T-helper 1 cell treated with Interleukin-12 subunit alpha and Interleukin-12 subunit beta and Interleukin-4 antibody, amounts not matched to agents 30 ng/mL and 1 ng/mL, for 36 hours (primary cell): ENCODE data around the gene MRPS14. TPM values are rescaled to one million over a fixed set of nuclear protein-coding genes. Genes with fewer than 3 reads are reported as not detected.

Experiments
- intact Hi-C: fragments of 100-400 bp; cut with micrococcal nuclease; formaldehyde crosslinking; loops from one replicate; pipeline ENCODE4 v1.15.1; 2024
- total RNA-seq: library from RNA; stranded (reverse); gene quantifications from 2 replicates; pipeline ENCODE4 v1.2.3, GENCODE V29; 2022

Gene MRPS14
- total RNA-seq, 1 donor from 2014 or later, result 30.7 TPM

DNA sequence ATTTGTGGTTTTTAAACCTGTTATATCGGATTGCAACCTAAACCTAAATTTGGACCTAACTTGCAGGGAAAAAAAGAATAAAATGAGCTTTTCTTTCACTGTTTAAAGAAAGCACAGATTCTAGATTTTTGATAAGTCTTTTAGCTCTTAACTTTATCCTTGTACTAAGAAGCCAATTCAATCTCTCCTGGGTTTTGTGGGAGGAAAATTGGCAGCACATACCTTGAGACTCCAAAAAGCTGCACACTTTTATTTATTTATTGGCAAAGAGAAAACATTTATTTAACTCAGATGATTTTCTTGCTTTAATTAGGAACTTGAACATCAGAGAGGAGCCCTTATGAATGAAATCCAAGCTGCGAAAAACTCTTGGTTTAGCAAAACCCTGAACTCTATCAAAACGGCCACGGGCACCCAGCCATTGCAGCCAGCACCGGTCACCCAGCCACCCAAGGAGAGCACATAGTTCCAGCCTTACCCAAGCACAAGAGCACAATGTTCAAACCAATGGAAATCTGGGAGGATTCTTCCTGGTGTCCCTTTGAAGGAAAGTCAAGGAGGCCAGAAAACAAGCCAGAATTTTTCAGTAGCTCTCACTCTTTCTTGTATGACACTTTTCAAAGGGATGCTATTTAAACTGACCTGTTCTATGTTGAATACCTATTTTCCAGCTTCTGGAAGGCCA, 33.5 kb downstream of the MRPS14 start:
- intact Hi-C loops, result loop anchor here (1.0 to 2.0 kb wide), 5 partner anchors 9 to 219 kb away; no protein-coding TSS in a partner anchor

GRCh38 chr1:174988986-174989385, 34.2 kb downstream of the MRPS14 start:
- intact Hi-C loops, result no loop called here

DNA sequence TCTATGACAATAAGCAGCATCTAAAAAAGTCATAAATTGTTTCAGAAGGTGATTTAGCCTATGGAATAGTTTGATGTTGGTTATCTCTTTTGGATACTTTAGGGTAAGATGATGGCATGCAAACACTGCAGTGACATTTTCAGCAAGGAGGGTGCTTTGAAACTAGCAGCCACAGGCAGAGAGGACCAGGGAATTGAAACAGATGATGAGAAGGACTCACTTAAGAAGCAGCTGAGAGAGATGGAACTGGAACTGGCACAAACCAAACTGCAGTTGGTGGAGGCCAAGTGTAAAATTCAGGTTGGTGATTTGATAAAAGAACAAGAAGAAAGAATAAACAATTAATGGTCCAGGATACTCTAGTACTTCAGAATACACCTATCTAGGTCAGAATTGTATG, 34.7 kb downstream of the MRPS14 start:
- intact Hi-C loops, result no loop called here

- intact Hi-C loops, result loop anchor here (5.0 kb wide), 1 partner anchor 142 kb away; no protein-coding TSS in a partner anchor
These were observed 38.3 kb downstream of the MRPS14 start for GRCh38 chr1:174984952-174985351.

DNA sequence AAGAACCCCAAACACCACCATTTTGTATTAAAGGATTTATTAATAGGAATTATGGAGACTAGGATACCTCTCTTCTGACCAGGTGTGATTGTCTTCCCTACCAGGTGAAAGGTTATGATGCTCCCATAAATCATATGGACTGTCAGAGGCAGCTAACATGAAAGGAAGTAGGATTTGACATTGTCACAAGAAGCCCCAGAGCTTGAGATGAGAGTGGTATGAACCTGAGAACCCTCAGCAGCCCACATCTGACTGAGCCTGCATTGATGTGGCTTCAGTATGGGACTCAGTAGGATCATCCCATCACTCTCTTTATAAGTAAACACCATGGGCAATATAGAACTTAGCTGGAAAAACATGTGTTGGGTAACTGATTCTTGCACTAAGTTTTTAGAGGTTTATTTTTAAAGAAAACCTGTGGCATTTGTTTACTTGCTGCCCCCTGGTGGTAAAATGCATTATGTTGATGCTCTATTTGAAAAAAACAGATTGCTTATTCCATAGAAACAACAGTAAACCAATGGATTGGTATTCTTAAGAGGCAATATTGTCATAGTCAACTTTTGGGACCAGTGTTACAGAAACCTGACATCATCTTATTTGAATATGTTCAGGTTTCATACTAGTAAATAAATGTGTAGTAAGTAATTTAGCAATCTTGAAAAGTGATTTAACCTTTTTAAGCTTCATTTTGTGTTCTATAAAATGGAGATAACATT, 40.1 kb downstream of the MRPS14 start:
- intact Hi-C loops, result loop anchor here (1.0 to 5.0 kb wide), 10 partner anchors 10 to 724 kb away; no protein-coding TSS in a partner anchor

DNA sequence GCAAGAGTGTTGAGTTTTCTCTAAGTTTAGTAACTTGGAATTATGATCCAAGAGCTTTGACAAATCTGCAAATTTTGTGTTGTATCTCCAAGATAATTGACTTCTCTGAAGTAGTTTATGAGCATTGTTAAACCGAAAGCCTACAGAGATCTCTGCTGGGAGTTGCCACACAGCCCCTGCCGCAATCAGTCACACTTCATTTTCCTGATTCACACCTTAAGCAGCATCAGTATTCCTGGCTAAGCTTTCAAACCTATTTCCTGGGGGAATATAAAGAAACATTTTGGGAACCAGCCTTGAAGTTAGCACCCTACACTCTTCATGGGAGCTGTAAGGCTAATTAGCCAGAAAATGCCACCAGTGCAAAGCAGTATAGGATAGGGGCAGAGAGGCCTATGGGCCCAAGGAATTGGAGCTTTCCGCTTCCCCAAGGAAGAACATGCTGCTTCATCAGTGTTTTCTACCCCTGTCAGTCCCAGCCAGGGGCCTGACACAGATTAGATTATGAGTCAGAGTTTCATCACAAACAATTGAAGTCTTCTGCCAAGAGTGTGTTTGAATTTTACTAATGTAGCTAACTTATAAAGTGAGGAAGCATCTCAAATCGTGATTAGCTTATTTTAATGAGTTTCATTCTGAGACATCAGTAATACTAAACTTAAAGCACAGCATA, 46.7 kb downstream of the MRPS14 start:
- intact Hi-C loops, result no loop called here

GRCh38 chr1:174975764-174976163, 47.5 kb downstream of the MRPS14 start:
- intact Hi-C loops, result no loop called here

DNA sequence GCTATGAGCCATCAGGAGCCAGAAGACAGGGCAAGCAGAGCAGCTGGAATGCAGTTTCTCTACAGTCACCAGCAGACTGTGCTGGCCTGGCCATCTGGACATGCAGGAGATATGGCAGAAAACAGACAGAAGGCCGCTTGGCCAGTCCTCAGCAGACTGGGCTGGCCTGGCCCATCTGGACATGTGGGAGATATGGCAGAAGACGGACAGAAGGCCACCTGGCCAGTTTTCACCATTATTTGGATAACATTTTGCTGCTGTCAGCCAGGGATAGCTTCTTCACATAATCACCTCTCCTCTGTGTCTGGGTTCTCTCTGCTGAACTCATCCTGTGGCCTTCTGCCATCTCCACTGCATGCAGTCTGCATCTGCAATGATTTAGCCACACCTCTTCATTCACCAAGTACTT, 48.5 kb downstream of the MRPS14 start:
- intact Hi-C loops, result no loop called here

GRCh38 chr1:174971902-174972301, 51.3 kb downstream of the MRPS14 start:
- intact Hi-C loops, result no loop called here

GRCh38 chr1:174971466-174971865, 51.8 kb downstream of the MRPS14 start:
- intact Hi-C loops, result no loop called here

DNA sequence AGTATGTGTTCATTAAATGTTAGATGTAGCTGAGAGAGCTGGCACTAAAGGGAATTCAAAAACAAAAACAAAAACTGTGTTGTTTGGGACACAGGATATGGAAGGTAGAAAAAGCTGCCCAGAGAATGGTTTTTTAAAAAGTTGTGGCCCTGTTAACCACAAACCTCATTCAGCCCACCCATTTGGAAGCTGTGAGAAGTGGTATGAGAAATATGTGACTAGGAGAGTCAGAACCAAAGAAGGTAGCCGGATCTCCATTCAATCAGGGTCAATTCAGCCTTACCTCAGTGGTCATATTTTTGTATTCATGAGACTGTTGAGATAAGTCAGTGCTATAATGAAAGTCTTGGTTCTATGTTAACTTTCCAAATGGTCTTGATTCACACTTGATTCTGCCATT, 53.2 kb downstream of the MRPS14 start:
- intact Hi-C loops, result loop anchor here (5.0 to 10.0 kb wide), 2 partner anchors 153 to 815 kb away; partner anchors contain the start of gene RABGAP1L

- intact Hi-C loops, result loop anchor here (1.0 to 10.0 kb wide), 6 partner anchors 31 to 1100 kb away; partner anchors contain the start of genes CACYBP, KIAA0040, RABGAP1L and ZBTB37
These were observed 54.4 kb downstream of the MRPS14 start for GRCh38 chr1:174968750-174969244.

DNA sequence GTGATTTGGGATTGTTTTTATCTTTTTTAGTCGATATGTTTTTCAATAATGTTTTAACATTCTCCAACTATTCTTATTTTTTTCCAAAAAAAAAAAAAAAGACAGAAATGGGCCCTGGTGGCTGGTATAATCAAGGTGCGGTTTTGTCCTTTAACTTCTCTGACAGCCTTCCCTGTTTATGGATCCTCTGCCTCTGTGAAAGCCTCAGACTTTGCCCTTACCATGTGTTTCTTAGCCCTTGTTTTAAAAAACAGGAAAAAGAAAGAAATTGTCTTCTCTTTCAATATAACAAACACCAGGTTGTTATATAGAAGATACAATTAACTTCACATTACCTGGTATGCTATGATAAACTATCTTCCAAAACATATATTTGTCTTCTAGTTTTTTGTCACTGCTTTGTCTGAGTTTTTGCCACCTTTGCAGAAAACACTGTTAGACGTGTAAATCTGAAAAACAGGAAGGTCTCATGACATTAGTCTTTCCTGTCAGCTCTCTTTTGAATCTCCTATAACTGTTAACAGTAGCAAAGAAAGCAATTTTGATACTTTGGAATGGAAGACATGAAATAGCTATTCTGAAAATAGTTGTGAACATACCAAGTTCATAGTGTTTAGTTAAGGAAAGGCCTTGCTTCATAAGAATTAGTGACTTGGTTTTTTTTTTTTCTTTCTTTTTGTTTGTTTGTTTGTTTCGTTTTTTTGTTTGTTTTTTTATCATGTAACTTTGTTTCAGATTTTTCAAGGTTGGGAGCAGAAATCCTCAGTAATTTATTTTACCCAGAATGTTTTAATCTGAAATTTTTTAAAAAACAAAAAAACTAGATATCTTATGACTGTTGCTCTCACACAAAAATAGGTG, 55.1 kb downstream of the MRPS14 start:
- intact Hi-C loops, result loop anchor here (1.0 to 10.0 kb wide), 7 partner anchors 10 to 1100 kb away; partner anchors contain the start of genes CACYBP, KIAA0040, RABGAP1L and ZBTB37

DNA sequence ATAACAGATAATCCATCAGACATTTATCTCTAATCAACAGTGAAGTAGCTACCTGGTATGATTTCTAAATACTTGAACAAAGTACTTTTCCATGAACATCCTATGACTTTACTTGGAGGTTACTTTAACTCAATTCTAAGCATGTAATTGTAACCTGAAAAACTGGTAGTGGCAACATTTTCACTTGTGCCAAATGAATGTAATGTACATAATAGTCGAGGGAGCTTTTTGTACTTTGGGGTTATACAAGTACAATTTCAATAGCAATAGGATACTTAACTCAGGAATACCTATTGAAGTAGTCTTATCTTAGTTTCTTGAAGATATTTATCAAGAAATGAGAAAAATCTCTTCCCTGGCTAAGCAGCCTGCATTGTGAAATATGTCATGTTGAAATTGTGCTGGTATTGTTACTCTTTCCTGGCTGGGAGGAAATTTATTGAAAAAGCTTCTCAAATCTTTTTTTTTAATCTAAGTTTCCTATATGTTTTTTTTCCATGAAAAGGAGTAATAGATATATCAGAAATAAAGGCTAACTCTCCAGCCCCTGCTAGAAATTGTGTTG, 57.1 kb downstream of the MRPS14 start:
- intact Hi-C loops, result loop anchor here (5.0 to 10.0 kb wide), 2 partner anchors 149 to 811 kb away; partner anchors contain the start of gene RABGAP1L

DNA sequence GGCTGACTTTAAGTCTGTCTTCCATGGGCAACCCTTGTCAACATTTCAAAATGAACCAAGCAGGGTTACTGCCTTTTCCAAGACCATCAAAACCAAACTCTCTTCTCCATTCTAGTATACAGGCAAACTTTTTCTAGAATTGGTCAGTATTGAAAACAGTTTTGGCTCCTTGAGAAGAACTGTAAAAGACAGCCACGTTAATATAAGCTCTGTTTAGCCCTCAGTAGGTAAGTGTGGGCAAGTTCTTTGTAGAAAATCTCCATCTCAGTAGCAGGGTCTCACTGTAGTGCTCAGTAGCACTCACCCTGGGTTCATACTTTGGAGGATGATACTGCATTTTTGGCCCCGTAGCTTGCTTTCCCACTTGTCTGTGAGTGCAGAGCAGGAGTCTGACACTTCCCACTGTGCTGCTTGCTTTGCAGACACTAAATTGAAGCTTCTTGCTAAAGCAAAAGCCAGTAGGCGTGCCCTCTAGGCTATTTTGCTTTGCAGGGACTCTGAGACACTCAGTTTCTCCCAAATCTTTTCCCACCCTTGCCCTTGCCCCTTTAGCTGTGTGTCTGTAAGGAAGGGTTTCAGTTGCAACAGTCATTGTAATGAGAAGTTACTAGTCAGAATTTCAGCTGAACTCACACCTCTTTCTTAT, 57.7 kb downstream of the MRPS14 start:
- intact Hi-C loops, result loop anchor here (2.0 to 10.0 kb wide), 4 partner anchors 25 to 811 kb away; partner anchors contain the start of gene RABGAP1L

DNA sequence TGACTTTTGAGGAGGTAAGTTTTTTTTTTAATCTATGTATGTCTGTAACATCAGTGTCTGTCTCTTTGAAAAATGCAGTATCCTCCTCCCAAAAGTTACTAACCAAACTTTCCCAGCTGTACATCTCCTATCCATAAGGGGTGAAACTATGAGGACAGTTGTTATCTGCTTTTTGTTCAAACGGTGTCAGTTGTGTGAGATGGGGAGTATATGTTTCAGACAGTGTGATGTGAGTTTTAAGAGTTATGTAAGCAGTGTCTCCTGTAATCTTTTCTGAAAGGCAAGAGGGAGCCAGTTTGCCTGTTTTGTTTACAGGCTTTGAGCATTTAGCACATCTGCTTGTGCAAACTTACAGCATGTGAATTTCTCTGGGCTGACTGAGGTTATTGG, 58.3 kb downstream of the MRPS14 start:
- intact Hi-C loops, result loop anchor here (1.0 to 10.0 kb wide), 8 partner anchors 18 to 810 kb away; partner anchors contain the start of genes CACYBP, MRPS14 and RABGAP1L

DNA sequence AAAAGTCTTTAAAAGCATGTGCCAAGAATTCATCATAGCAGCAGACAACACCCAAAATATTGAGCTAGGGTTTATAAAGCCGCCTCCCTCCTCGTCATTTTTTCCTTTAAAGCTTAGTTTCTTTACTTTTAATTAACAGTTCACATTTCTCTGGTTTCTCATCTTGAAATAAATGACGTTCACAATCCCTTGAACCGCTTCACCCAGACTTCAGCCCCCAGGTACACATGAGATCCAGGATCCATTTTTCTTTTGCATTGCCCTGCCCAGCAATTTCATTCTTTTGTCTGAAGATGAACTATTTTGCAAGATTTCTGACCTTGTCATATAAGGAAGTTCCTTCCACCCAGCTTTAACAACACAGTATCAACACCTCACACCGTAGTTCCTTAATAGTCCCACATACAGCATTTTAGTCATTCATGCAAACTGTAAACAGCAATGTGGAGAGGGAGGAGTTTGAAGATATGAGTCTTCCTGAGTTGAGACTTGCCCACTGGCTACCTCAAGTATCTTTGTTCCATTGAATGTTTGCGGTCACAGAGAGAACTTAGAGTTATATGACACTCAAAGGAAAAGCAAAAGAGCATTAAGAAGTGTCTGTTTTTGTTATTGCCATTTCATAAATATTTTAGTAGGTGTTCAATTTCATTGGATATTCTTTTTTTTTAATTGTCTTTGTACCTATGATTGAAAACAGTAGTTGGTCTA, 58.8 kb downstream of the MRPS14 start:
- intact Hi-C loops, result loop anchor here (1.0 to 10.0 kb wide), 7 partner anchors 19 to 810 kb away; partner anchors contain the start of genes CACYBP, MRPS14 and RABGAP1L

DNA sequence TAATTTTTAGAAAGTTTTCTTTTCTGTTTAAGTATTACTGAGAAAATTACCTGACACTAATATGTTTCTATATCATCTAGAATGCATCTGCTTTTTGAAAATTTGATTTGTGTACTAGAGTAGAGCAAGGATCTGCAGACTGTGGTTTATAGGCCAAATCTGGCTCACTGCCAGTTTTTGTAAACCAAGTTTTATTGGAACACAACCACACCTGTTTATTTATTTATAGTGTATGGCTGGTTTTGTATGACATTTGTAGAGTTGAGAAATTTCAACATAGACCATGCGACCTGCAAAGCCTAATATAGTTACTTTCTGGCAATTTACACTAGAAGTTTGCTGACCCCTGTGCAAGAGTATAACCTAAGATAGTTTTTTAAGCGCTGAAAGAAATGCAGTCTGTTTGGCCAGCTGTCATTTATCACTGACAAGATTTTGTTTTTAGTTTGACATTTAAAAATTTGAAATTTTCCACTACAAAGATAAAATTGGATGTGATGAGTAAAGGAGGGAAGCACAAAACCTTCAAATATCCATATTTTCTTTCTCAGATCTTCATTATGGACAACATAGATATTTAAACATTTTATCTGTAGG, 59.6 kb downstream of the MRPS14 start:
- intact Hi-C loops, result loop anchor here (1.0 to 10.0 kb wide), 7 partner anchors 20 to 809 kb away; partner anchors contain the start of genes CACYBP, MRPS14 and RABGAP1L
